Measurements from ENCODE around the gene ATOX1.

DNA sequence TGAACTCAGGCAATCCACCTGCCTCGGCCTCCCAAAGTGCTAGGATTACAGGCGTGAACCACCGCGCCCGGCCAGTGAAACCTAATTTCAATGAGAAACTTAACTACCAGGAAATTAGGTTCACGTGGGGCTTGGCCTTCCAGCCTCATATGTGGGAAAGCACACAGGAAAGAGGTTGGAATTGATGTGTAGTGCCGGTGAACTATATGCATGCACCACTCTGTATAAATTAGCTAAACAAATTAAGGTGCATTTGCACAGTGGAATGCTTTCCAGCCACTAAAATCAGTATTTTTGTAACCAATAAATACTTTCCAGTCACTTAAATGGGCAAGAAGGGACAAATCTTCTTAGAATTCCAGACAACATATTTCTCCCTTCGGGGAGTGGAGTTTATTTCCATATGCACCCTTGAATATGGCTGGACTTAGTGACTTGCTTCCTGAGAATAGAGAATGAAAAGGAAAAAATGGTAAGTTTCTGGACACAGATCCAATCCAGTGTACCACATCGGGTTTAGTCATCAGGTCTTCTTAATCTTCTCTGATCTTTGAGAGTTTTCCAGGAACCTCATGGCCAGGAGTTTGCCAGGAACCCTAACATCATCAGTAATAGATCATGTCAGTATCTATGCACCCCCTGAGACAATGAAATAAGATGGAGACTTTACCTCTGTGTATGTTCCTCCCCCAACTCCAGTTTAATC is 24.9 kb downstream of the ATOX1 start:
- TF ChIP-seq, protein P1, sequence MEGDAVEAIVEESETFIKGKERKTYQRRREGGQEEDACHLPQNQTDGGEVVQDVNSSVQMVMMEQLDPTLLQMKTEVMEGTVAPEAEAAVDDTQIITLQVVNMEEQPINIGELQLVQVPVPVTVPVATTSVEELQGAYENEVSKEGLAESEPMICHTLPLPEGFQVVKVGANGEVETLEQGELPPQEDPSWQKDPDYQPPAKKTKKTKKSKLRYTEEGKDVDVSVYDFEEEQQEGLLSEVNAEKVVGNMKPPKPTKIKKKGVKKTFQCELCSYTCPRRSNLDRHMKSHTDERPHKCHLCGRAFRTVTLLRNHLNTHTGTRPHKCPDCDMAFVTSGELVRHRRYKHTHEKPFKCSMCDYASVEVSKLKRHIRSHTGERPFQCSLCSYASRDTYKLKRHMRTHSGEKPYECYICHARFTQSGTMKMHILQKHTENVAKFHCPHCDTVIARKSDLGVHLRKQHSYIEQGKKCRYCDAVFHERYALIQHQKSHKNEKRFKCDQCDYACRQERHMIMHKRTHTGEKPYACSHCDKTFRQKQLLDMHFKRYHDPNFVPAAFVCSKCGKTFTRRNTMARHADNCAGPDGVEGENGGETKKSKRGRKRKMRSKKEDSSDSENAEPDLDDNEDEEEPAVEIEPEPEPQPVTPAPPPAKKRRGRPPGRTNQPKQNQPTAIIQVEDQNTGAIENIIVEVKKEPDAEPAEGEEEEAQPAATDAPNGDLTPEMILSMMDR (IDR thresholded peaks at IDR 0.05) = no peak
- TF ChIP-seq POLR2A (IDR thresholded peaks at IDR 0.05) (no peak), POLR2AphosphoS5 (IDR thresholded peaks at IDR 0.05) (no peak), EP300 (IDR thresholded peaks at IDR 0.05) (no peak)
